ENCODE data around the gene GNAO1.

DNA sequence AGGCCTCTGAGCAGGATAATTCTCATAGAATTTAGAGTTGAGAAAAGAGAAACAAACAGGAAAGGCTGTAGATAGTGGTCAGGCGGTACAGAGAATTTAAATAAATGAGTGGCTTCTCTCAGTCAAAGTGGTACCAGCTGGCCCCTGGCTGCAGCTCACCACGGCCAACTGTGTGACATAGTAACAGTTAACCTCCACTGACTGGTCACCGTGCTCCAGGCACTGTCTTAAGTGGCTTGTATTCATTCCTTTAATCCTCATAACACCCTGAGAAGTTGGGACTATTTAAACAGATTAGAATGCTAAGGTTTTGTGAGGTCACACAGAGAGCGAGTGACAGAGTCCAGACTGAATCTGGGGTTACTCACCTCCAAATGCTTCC is 108.9 kb downstream of the GNAO1 start:
- TF ChIP-seq, protein P1, sequence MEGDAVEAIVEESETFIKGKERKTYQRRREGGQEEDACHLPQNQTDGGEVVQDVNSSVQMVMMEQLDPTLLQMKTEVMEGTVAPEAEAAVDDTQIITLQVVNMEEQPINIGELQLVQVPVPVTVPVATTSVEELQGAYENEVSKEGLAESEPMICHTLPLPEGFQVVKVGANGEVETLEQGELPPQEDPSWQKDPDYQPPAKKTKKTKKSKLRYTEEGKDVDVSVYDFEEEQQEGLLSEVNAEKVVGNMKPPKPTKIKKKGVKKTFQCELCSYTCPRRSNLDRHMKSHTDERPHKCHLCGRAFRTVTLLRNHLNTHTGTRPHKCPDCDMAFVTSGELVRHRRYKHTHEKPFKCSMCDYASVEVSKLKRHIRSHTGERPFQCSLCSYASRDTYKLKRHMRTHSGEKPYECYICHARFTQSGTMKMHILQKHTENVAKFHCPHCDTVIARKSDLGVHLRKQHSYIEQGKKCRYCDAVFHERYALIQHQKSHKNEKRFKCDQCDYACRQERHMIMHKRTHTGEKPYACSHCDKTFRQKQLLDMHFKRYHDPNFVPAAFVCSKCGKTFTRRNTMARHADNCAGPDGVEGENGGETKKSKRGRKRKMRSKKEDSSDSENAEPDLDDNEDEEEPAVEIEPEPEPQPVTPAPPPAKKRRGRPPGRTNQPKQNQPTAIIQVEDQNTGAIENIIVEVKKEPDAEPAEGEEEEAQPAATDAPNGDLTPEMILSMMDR (IDR thresholded peaks at IDR 0.05): no peak
- TF ChIP-seq POLR2A (IDR thresholded peaks at IDR 0.05): no peak
